ENCODE measurements around the gene SFT2D2. TPM values are rescaled to one million over a fixed set of nuclear protein-coding genes. Genes with fewer than 3 reads are reported as not detected.

SFT2D2 gene
- total and polyA plus RNA-seq, 9 donors: 6.1 to 15.7 (median 8.1) TPM

DNA sequence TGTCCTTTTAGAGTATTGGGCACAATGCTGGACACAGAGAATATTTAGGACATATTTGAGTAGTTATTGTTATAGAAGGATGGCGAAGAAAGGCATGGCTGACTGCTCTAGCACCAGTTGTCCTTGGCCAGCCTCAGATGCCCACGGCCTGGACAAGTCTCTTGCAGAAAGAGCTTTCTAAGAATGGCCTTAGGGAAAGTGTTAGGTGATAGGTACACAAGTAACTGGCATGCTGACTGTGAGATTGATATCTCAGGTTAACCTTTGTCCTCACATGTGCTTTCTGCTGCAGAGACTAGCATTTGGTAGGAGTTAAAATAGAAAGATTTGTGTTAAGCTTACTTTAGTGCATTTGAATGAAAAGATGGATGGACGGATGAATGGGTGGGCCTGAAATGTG lies 10.1 kb downstream of the SFT2D2 start:
- 90% methylated on average over 3 of the region's 3 CpGs for WGBS (ENCODE audit: insufficient coverage)
- H3K4me3 ChIP-seq (ENCODE audit: low read length): no peak overlapping the region
- H3K36me3 ChIP-seq (ENCODE audit: control insufficient read depth, insufficient read depth, low read length): peaks cover 53% of the 10 kb centered on the region
- DNase-seq: no peak
- H3K27me3 ChIP-seq (ENCODE audit: control insufficient read depth, insufficient read depth, low read length): no peaks in the 10 kb centered on the region
- no peak overlapping the region for H3K27ac ChIP-seq (ENCODE audit: low read length)
- no peaks in the 10 kb centered on the region for H3K9me3 ChIP-seq (replicated peaks; ENCODE audit: control insufficient read depth, low read depth, low read length)
- H3K4me1 ChIP-seq (ENCODE audit: control insufficient read depth, insufficient read depth, low read length): no peaks in the 10 kb centered on the region

DNA sequence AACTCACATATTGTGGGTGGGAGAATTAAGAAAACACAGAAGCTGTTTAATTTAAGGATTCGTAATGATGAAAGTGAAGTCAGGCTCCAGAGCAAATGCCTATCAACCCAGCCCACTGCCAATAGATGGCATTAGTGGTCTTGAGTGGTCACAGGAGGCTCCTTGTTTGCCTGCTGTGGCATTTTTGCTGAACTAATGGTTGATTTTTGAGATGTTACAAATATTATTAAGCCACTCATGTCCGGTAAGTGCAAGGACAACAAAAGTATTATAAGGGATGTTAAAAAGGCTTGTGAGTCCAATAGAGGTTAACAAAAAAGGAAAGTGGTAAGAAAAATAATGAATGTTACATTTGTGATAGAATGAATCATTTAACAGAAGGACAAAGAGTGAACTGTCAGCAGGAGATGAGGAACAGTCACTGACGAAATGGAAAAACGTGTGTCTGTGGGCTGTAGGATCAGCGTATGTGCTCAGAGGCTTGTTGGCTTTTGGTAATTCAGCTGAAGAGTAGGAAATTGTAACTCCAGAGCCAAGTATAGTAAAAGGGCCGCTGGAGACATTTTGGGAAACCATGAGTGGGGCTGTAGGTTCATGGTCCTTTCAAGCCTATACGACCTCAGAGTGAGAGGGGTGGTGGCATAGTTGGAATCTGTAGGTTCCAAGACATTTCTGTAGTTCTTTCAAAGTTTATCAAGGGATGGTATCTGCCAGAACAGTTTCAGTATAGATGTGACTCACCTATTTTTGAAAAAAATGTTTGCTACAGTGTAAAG lies 11.2 kb downstream of the SFT2D2 start:
- 88% methylated on average over 5 of the region's 7 CpGs for WGBS (ENCODE audit: insufficient coverage)
- no peak for DNase-seq
- Histone ChIP-seq H3K4me1 (ENCODE audit: control insufficient read depth, insufficient read depth, low read length) (no peaks in the 10 kb centered on the region), H3K9me3 (replicated peaks; ENCODE audit: control insufficient read depth, low read depth, low read length) (no peaks in the 10 kb centered on the region), H3K27ac (ENCODE audit: low read length) (no peak overlapping the region), H3K36me3 (ENCODE audit: control insufficient read depth, insufficient read depth, low read length) (peaks cover 48% of the 10 kb centered on the region), H3K4me3 (ENCODE audit: low read length) (no peak overlapping the region), H3K27me3 (ENCODE audit: control insufficient read depth, insufficient read depth, low read length) (no peaks in the 10 kb centered on the region)

DNA sequence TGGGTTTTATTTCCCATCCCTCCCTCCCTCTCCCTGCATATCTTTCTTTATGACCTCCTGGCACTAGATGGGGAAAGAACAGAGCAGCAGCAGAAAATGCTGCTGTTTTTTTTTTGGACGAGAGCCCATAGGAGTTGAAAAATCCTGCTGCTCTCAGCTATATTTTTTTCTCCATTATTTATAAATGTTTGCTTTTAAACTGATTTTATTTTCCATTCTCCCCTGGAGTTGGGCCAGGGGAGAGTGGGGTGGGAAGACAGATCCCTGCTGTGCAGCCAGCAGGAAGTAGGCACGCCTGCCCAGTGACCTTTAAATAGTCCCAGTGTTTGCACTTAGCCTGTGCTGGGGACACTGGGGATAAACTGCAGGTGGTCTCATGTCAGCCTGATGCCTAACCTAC lies 17.4 kb downstream of the SFT2D2 start:
- no peak overlapping the region for H3K4me3 ChIP-seq (ENCODE audit: low read length)
- peaks cover 9% of the 10 kb centered on the region for H3K4me1 ChIP-seq (ENCODE audit: control insufficient read depth, insufficient read depth, low read length)
- WGBS (ENCODE audit: insufficient coverage): 10% methylated on average over 1 of the region's 2 CpGs
- peaks cover 31% of the 10 kb centered on the region for H3K36me3 ChIP-seq (ENCODE audit: control insufficient read depth, insufficient read depth, low read length)
- H3K27me3 ChIP-seq (ENCODE audit: control insufficient read depth, insufficient read depth, low read length): no peaks in the 10 kb centered on the region
- H3K27ac ChIP-seq (ENCODE audit: low read length): peak overlapping the region; percentile 53
- H3K9me3 ChIP-seq (replicated peaks; ENCODE audit: control insufficient read depth, low read depth, low read length): no peaks in the 10 kb centered on the region
- peak; percentile 87 for DNase-seq

DNA sequence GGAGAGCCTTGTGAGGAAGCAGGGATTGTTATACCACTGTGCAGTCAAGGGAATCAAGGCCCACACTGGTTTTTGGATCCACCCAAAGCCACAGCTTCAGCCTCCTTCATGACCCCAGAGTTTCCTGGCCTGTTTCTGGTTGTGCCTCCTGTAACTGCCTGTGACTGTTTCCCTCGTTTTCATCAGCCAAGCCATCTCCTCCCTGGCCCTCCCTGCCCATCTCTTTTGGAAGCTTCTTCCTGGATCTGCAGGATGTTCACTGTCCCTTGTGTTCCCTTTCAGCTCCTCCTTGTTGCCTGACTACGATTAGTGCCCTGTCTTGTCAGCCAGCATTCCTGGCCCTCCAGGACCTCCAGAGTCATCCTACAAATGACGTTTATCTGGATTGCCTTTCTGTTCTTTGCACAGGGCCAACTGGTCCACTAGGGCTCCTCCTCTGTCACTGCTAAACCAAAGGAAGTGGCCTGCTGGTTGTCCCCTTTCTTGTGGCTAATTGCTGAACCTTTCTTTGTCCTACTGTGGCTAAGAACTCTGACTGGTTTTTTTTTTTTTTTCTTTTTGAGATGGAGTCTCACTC lies 17.9 kb downstream of the SFT2D2 start:
- WGBS (ENCODE audit: insufficient coverage): 27% methylated on average over 3 of the region's 3 CpGs
- H3K4me1 ChIP-seq (ENCODE audit: control insufficient read depth, insufficient read depth, low read length): peaks cover 9% of the 10 kb centered on the region
- no peaks in the 10 kb centered on the region for H3K27me3 ChIP-seq (ENCODE audit: control insufficient read depth, insufficient read depth, low read length)
- H3K4me3 ChIP-seq (ENCODE audit: low read length): no peak overlapping the region
- peaks cover 29% of the 10 kb centered on the region for H3K36me3 ChIP-seq (ENCODE audit: control insufficient read depth, insufficient read depth, low read length)
- no peaks in the 10 kb centered on the region for H3K9me3 ChIP-seq (replicated peaks; ENCODE audit: control insufficient read depth, low read depth, low read length)
- peak overlapping the region; percentile 53 for H3K27ac ChIP-seq (ENCODE audit: low read length)
- DNase-seq: peak; percentile 42

DNA sequence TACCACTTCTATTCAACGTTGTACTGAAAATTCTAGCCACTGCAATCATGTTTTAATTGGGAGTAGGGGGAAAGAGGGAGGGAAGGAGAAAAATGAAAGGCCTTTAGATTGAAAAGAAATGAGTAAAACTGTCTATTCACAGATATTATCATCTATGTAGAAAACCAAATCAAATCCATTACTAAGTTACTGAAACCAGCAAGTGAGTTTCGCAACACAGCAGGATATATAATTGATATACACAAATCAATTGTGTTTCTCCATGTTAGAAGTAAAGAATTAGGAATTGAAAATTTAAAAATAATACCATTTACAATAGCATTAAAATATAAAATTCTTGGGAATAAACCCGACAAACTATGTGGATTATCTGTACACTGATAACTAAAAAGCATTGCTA lies 19.2 kb downstream of the SFT2D2 start:
- DNase-seq: no peak
- Histone ChIP-seq H3K9me3 (replicated peaks; ENCODE audit: control insufficient read depth, low read depth, low read length) (no peaks in the 10 kb centered on the region), H3K4me3 (ENCODE audit: low read length) (no peak overlapping the region), H3K36me3 (ENCODE audit: control insufficient read depth, insufficient read depth, low read length) (peaks cover 30% of the 10 kb centered on the region), H3K27me3 (ENCODE audit: control insufficient read depth, insufficient read depth, low read length) (no peaks in the 10 kb centered on the region), H3K27ac (ENCODE audit: low read length) (no peak overlapping the region), H3K4me1 (ENCODE audit: control insufficient read depth, insufficient read depth, low read length) (peaks cover 9% of the 10 kb centered on the region)
- WGBS (ENCODE audit: insufficient coverage): no CpG with 5 or more reads among the region's 3 CpGs

DNA sequence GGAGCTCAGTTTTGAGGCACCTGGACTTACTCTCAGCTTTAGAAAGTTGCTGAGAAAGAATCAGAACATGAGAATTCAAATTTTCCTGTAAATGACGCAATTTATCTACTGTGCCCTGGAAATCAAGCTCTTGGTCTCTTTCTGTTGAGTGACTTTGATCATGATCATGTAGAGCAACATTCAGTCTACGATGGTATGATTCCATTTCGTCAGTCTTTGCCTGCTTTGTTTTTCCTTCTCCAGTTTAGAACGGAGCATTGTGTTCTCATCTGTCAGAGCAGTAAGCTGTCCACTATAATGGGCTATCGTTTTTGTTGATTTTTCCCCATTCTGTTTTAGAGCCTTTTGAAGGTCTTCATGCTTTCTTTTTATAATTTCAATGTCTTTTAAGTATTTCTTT lies 20.7 kb downstream of the SFT2D2 start:
- peaks cover 32% of the 10 kb centered on the region for H3K36me3 ChIP-seq (ENCODE audit: control insufficient read depth, insufficient read depth, low read length)
- H3K9me3 ChIP-seq (replicated peaks; ENCODE audit: control insufficient read depth, low read depth, low read length): no peaks in the 10 kb centered on the region
- WGBS (ENCODE audit: insufficient coverage): 94% methylated on average over 3 of the region's 5 CpGs
- H3K4me1 ChIP-seq (ENCODE audit: control insufficient read depth, insufficient read depth, low read length): peaks cover 9% of the 10 kb centered on the region
- H3K27ac ChIP-seq (ENCODE audit: low read length): no peak overlapping the region
- H3K27me3 ChIP-seq (ENCODE audit: control insufficient read depth, insufficient read depth, low read length): no peaks in the 10 kb centered on the region
- H3K4me3 ChIP-seq (ENCODE audit: low read length): no peak overlapping the region
- DNase-seq: no peak

DNA sequence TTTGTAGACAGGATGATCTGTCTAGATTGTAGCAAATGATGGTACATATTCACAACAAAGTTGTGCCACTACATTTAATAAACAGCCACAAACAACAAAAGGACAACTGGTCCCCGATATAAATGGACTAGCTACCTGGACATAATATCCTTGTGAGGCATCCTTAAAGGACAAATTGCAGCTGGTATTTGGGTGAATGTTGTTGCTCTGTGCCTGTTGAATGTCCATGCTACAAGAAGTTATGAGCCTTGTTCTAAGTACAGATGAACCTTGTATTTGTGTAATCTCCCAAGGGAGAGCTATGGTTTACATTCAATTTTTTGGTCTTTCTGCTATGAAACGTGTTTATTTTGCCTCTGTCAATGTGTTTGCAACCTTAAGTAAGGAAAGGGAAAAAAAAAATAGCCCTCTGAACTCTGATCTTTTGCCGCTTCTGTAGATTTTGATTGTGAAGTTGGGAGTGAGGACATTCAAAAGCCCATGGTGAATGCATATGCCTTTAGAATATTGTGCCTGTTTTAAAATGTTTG lies 26.5 kb downstream of the SFT2D2 start:
- 43% methylated on average over 1 of the region's 3 CpGs for WGBS (ENCODE audit: insufficient coverage)
- Histone ChIP-seq H3K36me3 (ENCODE audit: control insufficient read depth, insufficient read depth, low read length) (peaks cover 11% of the 10 kb centered on the region), H3K4me3 (ENCODE audit: low read length) (no peak overlapping the region), H3K4me1 (ENCODE audit: control insufficient read depth, insufficient read depth, low read length) (no peaks in the 10 kb centered on the region), H3K27me3 (ENCODE audit: control insufficient read depth, insufficient read depth, low read length) (no peaks in the 10 kb centered on the region), H3K9me3 (replicated peaks; ENCODE audit: control insufficient read depth, low read depth, low read length) (peaks cover 15% of the 10 kb centered on the region), H3K27ac (ENCODE audit: low read length) (no peak overlapping the region)
- no peak for DNase-seq

DNA sequence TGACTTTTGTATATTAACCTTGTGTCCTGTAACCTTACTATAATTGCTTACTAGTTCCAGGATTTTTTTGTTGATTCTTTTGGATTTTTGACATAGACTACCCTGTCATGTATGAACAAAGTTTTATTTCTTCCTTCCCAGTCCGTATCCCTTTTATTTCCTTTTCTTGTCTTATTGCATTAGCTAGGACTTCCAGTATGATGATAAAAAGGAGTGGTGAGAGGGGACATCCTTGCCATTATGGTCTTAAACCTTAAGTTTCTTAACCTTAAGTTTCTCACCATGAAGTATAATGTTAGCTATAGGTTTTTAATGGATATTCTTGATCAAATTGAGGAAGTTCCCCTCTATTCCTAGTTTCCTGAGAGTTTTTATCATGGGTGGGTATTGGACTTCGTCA lies 30.4 kb downstream of the SFT2D2 start:
- no peak overlapping the region for H3K27ac ChIP-seq (ENCODE audit: low read length)
- no peak overlapping the region for H3K4me3 ChIP-seq (ENCODE audit: low read length)
- peaks cover 10% of the 10 kb centered on the region for H3K4me1 ChIP-seq (ENCODE audit: control insufficient read depth, insufficient read depth, low read length)
- H3K27me3 ChIP-seq (ENCODE audit: control insufficient read depth, insufficient read depth, low read length): no peaks in the 10 kb centered on the region
- peaks cover 2% of the 10 kb centered on the region for H3K36me3 ChIP-seq (ENCODE audit: control insufficient read depth, insufficient read depth, low read length)
- H3K9me3 ChIP-seq (replicated peaks; ENCODE audit: control insufficient read depth, low read depth, low read length): peaks cover 15% of the 10 kb centered on the region
- WGBS (ENCODE audit: insufficient coverage): 100% methylated on average over 1 of the region's 2 CpGs
- no peak for DNase-seq

DNA sequence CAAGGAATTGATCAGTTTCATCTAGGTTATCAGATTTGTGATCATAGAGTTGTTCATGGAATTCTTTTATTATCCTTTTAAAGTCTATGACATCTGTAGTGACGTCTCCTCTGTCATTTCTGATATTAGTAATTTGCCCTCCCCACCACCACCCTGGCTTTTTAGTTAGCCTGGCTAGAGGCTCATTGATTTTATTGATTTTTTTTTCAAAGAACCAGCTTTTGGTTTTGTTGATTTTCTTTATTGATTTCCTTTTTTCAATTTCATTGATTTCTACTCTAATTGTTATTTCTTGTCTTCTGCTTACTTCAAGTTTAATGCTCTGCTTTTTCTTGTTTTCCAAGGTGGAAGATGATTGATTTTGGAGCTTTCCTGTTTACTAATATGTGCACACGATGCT lies 31.6 kb downstream of the SFT2D2 start:
- no peaks in the 10 kb centered on the region for H3K27me3 ChIP-seq (ENCODE audit: control insufficient read depth, insufficient read depth, low read length)
- no peak for DNase-seq
- peaks cover 15% of the 10 kb centered on the region for H3K4me1 ChIP-seq (ENCODE audit: control insufficient read depth, insufficient read depth, low read length)
- peaks cover 2% of the 10 kb centered on the region for H3K36me3 ChIP-seq (ENCODE audit: control insufficient read depth, insufficient read depth, low read length)
- no CpG with 5 or more reads among the region's 2 CpGs for WGBS (ENCODE audit: insufficient coverage)
- H3K4me3 ChIP-seq (ENCODE audit: low read length): no peak overlapping the region
- no peak overlapping the region for H3K27ac ChIP-seq (ENCODE audit: low read length)
- H3K9me3 ChIP-seq (replicated peaks; ENCODE audit: control insufficient read depth, low read depth, low read length): peaks cover 15% of the 10 kb centered on the region

DNA sequence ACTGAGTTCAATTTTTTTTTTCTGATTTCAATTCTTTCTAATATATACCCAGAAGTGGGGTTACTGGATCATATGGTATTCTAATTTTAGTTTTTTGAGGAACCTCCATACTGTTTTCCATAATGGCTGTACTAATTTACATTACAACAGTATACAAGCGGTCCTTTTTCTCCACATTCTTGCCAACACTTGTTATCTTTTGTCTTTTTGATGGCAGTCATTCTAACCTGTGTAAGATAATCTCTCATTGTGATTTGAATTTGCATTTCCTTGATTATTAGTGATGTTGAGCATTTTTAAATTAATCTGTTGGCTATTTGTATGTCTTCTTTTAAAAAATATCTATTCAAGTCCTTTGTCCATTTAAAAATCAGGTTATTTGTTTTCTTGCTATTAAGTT lies 33.8 kb downstream of the SFT2D2 start:
- no CpG with 5 or more reads among the region's 1 CpG for WGBS (ENCODE audit: insufficient coverage)
- DNase-seq: no peak
- peaks cover 15% of the 10 kb centered on the region for H3K9me3 ChIP-seq (replicated peaks; ENCODE audit: control insufficient read depth, low read depth, low read length)

More for the DNA sequence above, 33.8 kb downstream of the SFT2D2 start:
- Histone ChIP-seq H3K27me3 (ENCODE audit: control insufficient read depth, insufficient read depth, low read length) (no peaks in the 10 kb centered on the region), H3K4me3 (ENCODE audit: low read length) (no peak overlapping the region), H3K36me3 (ENCODE audit: control insufficient read depth, insufficient read depth, low read length) (peaks cover 5% of the 10 kb centered on the region), H3K4me1 (ENCODE audit: control insufficient read depth, insufficient read depth, low read length) (peaks cover 15% of the 10 kb centered on the region), H3K27ac (ENCODE audit: low read length) (no peak overlapping the region)
